Mesangial cell (primary cell): ENCODE measurements around the gene TNFSF13. TPM values are rescaled to one million over a fixed set of nuclear protein-coding genes. Genes with fewer than 3 reads are reported as not detected.

Experiments used
- total RNA-seq: library from RNA; depleted of rRNA; stranded (reverse); fragments of >200 nt; gene quantifications from 2 replicates; pipeline ENCODE4 v1.2.3, GENCODE V29; 2015

Gene TNFSF13, protein sequence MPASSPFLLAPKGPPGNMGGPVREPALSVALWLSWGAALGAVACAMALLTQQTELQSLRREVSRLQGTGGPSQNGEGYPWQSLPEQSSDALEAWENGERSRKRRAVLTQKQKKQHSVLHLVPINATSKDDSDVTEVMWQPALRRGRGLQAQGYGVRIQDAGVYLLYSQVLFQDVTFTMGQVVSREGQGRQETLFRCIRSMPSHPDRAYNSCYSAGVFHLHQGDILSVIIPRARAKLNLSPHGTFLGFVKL
- total RNA-seq, result 0.81 and 4.7 TPM in 2 replicates

DNA sequence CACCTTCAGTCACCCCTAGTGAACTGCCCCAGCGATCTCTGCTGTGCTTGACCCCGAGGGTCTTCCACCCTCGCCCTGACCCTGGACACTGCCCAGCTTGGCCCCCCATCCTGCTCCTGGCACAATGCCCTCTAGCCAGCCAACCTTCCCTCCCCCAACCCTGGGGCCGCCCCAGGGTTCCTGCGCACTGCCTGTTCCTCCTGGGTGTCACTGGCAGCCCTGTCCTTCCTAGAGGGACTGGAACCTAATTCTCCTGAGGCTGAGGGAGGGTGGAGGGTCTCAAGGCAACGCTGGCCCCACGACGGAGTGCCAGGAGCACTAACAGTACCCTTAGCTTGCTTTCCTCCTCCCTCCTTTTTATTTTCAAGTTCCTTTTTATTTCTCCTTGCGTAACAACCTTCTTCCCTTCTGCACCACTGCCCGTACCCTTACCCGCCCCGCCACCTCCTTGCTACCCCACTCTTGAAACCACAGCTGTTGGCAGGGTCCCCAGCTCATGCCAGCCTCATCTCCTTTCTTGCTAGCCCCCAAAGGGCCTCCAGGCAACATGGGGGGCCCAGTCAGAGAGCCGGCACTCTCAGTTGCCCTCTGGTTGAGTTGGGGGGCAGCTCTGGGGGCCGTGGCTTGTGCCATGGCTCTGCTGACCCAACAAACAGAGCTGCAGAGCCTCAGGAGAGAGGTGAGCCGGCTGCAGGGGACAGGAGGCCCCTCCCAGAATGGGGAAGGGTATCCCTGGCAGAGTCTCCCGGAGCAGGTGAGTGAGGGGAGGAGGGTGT lies at the start of gene TNFSF13:
TNFSF13 (plus strand) TSS at position 207 of the 776 bp plus-strand sequence; CDS start at position 497, 290 bp downstream.

DNA sequence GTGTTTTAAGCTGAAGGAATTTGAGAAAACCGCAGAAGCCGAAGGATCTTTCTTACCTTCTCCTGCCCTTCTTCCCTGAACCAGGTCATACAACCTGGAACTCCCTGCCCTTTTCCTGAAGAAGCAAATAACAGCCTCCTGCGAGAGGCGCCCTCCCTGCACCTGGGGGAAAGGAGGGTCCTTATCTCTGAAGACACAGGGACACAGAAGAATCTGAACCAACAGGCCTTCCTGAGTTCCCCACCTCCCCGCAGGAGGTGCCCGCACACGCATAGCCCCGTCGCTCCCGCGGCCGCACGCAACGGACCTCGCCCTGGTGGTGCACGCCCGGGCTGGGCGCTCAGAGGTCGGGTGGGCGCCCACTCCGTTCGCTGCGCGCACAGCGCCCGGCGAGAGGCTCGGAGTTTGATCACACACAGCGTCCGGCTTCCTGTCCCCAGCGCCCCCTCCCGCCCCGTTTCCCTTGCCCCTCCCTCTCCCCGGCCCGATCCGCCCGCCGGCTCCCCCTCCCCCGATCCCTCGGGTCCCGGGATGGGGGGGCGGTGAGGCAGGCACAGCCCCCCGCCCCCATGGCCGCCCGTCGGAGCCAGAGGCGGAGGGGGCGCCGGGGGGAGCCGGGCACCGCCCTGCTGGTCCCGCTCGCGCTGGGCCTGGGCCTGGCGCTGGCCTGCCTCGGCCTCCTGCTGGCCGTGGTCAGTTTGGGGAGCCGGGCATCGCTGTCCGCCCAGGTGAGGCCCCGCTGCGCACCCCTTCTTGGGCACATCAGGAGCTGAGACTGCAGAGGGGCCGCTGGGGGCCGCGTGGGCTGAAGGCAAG lies 9.8 kb upstream of the TNFSF13 start, which contains the start of gene TNFSF12:
TNFSF12 (plus strand) TSS at position 474 of the 816 bp plus-strand sequence; CDS start at position 570, 96 bp downstream.

DNA sequence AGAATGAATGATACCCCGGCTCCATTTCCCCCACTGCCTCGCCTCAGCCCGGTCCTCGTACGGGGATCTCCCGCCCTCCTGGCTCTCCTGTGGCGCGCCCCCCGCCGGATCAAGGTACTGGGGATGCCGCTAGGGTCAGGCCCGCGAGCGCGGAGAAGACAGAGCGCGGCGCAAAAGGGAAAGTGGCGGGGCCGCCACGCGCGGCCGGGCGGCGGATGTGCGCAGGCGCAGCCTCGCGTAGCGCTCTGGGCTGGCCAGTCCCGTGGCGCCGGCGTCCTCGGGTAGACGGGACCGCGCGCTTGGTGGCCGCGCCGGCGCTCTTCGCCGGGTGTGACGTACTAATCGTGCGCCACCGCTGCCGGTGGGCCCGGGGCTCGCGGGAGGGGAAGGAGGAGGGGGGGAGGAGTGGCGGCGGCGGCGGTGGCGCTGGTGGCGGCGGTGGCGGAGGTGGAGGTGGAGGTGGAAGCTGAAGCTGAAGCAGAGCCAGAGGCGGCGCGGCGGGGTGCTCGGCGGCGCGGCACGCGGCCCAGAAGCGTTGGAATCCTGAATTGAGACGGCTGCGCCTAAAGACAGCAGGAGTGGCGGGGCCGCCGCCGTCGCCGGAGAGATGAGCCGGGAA lies 3.1 kb downstream of the TNFSF13 start, which contains the start of gene SENP3:
SENP3 (plus strand) TSS at position 331 of the 619 bp plus-strand sequence. CDS start 1,158 bp downstream, outside the sequence.

DNA sequence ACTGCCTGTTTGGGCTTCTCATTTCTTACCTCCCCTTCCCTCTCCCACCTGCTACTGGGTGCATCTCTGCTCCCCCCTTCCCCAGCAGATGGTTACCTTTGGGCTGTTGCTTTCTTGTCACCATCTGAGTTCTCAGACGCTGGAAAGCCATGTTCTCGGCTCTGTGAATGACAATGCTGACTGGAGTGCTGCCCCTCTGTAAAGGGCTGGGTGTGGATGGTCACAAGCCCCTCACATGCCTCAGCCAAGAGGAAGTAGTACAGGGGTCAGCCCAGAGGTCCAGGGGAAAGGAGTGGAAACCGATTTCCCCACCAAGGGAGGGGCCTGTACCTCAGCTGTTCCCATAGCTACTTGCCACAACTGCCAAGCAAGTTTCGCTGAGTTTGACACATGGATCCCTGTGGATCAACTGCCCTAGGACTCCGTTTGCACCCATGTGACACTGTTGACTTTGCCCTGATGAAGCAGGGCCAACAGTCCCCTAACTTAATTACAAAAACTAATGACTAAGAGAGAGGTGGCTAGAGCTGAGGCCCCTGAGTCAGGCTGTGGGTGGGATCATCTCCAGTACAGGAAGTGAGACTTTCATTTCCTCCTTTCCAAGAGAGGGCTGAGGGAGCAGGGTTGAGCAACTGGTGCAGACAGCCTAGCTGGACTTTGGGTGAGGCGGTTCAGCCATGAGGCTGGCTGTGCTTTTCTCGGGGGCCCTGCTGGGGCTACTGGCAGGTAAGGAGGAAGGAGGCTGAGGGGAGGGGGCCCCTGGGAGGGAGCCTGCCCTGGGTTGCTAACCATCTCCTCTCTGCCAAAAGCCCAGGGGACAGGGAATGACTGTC lies 20.7 kb downstream of the TNFSF13 start, which contains the start of gene CD68:
CD68 (plus strand) TSS at position 638 of the 833 bp plus-strand sequence; CDS start at position 678, 40 bp downstream.

DNA sequence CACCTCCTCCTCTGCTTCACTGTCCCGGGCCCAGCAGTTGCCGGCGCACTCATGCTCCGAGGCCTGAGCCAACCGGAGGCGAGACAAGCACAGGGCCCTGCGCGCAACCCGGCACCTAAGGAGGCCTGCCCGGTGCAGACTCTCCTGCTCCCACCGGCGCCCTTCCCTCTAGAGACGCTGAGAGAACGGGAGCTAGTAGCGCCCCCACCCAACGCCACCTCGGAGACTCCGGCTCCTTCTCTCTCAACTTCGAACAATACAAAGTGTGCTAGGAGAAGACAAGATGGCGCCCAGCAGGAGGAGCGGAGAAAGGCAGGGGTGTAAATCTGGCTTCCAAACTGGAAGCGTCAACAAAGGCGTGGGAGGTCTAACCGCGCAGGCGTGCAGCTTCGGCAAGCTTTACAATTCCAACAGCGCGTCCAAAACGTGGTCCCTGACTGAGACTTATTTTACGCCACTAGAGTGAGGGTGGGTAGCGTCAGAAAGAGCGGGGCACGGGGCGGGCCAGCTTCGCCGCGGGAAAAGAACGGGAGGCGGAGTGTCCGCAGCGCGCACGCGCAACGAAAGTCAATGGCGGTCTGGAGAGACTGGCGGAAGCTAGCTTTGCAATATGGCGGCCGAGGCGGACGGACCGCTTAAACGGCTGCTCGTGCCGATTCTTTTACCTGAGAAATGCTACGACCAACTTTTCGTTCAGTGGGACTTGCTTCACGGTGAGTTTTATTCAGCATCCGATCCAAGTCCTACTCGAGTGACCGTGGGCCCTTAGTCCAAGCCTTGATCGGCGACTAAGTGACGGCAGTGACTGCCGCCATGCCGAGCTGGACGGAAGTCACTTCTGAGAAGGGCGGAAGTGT lies 24.9 kb downstream of the TNFSF13 start, which contains the start of gene MPDU1:
MPDU1 (plus strand) TSS at position 600 of the 857 bp plus-strand sequence; CDS start at position 611, 11 bp downstream.

DNA sequence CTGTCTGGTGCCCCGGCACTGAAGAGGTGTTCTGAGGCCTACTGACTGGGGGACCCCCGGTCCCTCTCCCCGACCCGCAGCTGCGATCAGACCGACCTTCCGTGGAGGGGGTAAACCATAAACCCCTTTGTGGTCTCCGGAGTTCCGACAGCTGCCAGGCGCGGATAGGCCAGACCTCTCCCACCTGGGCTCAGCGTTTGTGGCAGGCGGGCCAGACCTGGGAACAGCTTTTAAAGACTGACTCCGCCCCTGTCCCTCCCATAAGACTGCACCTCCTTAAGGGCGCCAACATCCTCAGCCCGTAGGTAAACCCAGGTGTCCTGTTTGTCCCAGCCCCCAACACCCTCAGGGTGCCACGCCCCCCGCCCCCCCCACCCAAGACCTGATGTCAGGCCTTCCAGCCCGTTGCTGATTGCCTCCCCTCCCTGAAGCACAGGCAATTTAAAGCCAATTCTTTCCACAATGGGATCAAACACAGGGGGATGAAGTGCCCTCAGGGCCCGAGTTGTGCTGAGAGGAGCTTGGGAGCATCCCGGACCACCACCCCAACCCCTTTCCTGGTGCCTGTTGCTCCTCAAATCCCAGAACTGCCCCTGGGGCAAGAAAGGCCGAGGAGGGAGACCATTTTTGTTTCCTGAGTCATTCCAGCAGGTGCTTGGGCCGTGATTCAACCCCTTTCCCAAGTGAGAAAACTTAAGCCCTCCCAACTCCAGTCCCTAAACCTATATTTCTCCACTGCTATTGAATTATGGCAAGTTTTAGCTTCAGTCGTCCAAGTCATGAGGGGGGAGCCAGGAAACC lies 31.5 kb downstream of the TNFSF13 start, which contains the start of gene SOX15:
SOX15 (minus strand) TSS at position 204 of the 801 bp plus-strand sequence. CDS start 418 bp downstream, outside the sequence.

Other genes starting within 250 kb of the TNFSF13 start
- 42.2 and 68.3 TPM in 2 replicates for gene GPS2, start 243.4 kb upstream of the TNFSF13 start, total RNA-seq
- 13.1 and 14.7 TPM in 2 replicates for gene NEURL4, start 229.4 kb upstream of the TNFSF13 start, total RNA-seq
- gene ACAP1, start 222.2 kb upstream of the TNFSF13 start, total RNA-seq, result 0.38 and 0.65 TPM in 2 replicates
- 13.5 and 19.6 TPM in 2 replicates for gene KCTD11, start 206.6 kb upstream of the TNFSF13 start, total RNA-seq
- not detected in 2 replicates for gene TMEM95, start 203.6 kb upstream of the TNFSF13 start, total RNA-seq
- 2.6 and 4.6 TPM in 2 replicates for gene TNK1, start 177.7 kb upstream of the TNFSF13 start, total RNA-seq
- gene PLSCR3, start 164.2 kb upstream of the TNFSF13 start, total RNA-seq, result 69.7 and 127 TPM in 2 replicates
- gene TMEM256, start 154.7 kb upstream of the TNFSF13 start, total RNA-seq, result 250 and 289 TPM in 2 replicates
- 9.3 and 24.3 TPM in 2 replicates for gene NLGN2, start 150.9 kb upstream of the TNFSF13 start, total RNA-seq
- gene SPEM1, start 138.4 kb upstream of the TNFSF13 start, total RNA-seq, result not detected in 2 replicates
- not detected in 2 replicates for gene SPEM2, start 133.1 kb upstream of the TNFSF13 start, total RNA-seq
- not detected in 2 replicates for gene SPEM3, start 129.9 kb upstream of the TNFSF13 start, total RNA-seq
- gene TMEM102, start 123.3 kb upstream of the TNFSF13 start, total RNA-seq, result 12.9 and 19.5 TPM in 2 replicates
- gene FGF11, start 119.2 kb upstream of the TNFSF13 start, total RNA-seq, result 0.49 and 2.2 TPM in 2 replicates
- gene CHRNB1, start 113.7 kb upstream of the TNFSF13 start, total RNA-seq, result 6.4 and 17.1 TPM in 2 replicates
- gene ZBTB4, start 79.1 kb upstream of the TNFSF13 start, total RNA-seq, result 17.9 and 31.6 TPM in 2 replicates
- not detected in 2 replicates for gene SLC35G6, start 77.3 kb upstream of the TNFSF13 start, total RNA-seq
- gene POLR2A, start 74.4 kb upstream of the TNFSF13 start, total RNA-seq, result 74.3 and 158 TPM in 2 replicates
- 13.5 and 25.2 TPM in 2 replicates for gene TNFSF12, start 9.7 kb upstream of the TNFSF13 start, total RNA-seq
- gene SENP3, start 3.2 kb downstream of the TNFSF13 start, total RNA-seq, result 61.2 and 89.3 TPM in 2 replicates
- gene CD68, start 20.9 kb downstream of the TNFSF13 start, total RNA-seq, result 12.1 and 20.0 TPM in 2 replicates
- gene MPDU1, start 25.1 kb downstream of the TNFSF13 start, total RNA-seq, result 113 and 243 TPM in 2 replicates
- 0.98 and 4.3 TPM in 2 replicates for gene SOX15, start 31.3 kb downstream of the TNFSF13 start, total RNA-seq
- 41.2 and 42.3 TPM in 2 replicates for gene FXR2, start 56.1 kb downstream of the TNFSF13 start, total RNA-seq
- gene SAT2, start 69.1 kb downstream of the TNFSF13 start, total RNA-seq, result 28.4 and 40.6 TPM in 2 replicates
- gene SHBG, start 71.4 kb downstream of the TNFSF13 start, total RNA-seq, result 0.89 TPM in 1 of 2 replicates, not detected in the other
- gene ATP1B2, start 92.2 kb downstream of the TNFSF13 start, total RNA-seq, result 0.13 TPM in 1 of 2 replicates, not detected in the other
- gene TP53, start 128.7 kb downstream of the TNFSF13 start, total RNA-seq, result 66.6 and 70.0 TPM in 2 replicates
- 11.2 and 36.3 TPM in 2 replicates for gene WRAP53, start 129.7 kb downstream of the TNFSF13 start, total RNA-seq
- 0.81 and 3.8 TPM in 2 replicates for gene EFNB3, start 146.5 kb downstream of the TNFSF13 start, total RNA-seq
- gene DNAH2, start 159.0 kb downstream of the TNFSF13 start, total RNA-seq, result under 0.01 and 0.16 TPM in 2 replicates